WI38 (cell line): Measurements from ENCODE around the gene NANS.
"Not testable (repeated sequence)": the region's sequence is repeated elsewhere in the genome, so short reads cannot be mapped to it uniquely, and the experiment has no call there.

ENCODE experiments used
- H3K4me3 ChIP-seq: 2 replicates; pipeline ENCODE4 v1.5.1; 2011; ENCODE audit warnings: low read depth, mild to moderate bottlenecking, control low read depth, low read length
- TF ChIP-seq, protein P1 (sequence below): IDR thresholded peaks from 2 replicates; pipeline ENCODE4 v1.5.1; 2012; ENCODE audit warnings: low read depth, mild to moderate bottlenecking, control low read depth, low read length

Gene NANS

DNA sequence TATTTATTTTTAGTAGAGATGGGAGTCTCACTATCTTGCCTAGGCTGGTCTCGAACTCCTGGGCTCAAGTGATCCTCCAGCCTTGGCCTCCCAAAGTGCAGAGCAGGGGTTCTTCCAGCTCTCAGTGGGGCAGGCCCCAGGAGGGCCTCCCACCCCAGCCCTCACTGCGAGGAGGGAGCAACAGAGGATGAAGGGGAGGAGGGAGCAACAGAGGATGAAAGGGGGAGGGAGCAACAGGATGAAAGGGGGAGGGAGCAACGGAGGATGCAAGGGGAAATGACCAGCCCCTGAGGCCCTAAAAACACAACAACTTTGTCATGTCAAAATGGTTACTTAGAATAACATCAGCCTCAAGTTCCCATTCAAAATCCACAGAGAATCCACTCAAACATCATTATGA is 52.5 kb downstream of the NANS start:
- no peak overlapping the region for H3K4me3 ChIP-seq
- TF ChIP-seq, protein P1, sequence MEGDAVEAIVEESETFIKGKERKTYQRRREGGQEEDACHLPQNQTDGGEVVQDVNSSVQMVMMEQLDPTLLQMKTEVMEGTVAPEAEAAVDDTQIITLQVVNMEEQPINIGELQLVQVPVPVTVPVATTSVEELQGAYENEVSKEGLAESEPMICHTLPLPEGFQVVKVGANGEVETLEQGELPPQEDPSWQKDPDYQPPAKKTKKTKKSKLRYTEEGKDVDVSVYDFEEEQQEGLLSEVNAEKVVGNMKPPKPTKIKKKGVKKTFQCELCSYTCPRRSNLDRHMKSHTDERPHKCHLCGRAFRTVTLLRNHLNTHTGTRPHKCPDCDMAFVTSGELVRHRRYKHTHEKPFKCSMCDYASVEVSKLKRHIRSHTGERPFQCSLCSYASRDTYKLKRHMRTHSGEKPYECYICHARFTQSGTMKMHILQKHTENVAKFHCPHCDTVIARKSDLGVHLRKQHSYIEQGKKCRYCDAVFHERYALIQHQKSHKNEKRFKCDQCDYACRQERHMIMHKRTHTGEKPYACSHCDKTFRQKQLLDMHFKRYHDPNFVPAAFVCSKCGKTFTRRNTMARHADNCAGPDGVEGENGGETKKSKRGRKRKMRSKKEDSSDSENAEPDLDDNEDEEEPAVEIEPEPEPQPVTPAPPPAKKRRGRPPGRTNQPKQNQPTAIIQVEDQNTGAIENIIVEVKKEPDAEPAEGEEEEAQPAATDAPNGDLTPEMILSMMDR = no peak

DNA sequence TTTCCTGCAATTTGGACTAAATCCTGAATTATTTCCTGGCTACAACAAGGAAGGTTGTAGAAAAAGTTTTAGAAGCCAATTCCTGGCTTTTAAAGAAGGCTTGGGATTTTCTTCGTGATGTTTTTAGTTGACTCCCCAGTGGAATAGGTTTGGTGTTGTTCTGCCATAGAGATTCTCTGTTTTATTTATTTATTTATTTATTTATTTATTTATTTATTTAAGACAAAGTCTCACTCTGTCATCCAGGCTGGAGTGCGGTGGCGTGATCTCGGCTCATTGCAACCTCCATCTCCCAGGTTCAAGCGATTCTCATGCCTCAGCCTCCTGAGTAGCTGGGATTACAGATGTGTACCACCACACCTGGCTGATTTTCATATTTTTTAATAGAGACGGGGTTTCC is 60.6 kb downstream of the NANS start:
- not testable (repeated sequence) for H3K4me3 ChIP-seq

DNA sequence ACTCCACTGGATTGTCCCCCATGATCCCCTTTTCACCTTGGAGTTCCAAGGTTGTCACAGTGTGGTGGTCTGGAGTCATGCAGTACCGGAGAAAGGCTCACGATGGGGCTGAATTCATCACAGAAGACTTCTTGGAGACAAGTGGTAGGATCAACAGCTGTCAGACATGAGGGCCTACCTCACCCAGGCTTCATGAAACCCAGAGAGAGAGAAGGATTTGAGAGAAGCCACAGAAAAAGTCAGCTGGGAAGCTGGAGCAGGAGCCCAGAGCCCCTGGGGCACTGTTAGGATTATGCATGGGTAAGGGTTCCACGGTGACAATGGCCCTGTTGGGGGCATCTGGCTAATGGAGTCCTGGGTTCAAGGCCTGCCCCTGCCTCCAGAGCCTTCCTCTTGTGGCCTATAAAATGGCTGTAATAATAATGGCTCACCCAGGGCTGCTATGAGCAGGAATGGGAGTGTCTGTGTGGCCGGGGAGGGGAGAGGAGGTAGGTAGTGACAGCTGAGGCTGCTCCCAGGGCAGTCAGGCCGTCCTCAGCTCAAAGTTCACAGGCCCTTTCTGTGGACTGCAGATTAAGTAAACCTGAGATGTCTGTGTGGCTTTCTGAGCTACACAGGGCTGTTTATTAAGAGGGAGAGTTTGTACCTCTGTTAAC is 61.6 kb downstream of the NANS start:
- H3K4me3 ChIP-seq = peak overlapping the region; percentile 63
- TF ChIP-seq, protein P1 = no peak

DNA sequence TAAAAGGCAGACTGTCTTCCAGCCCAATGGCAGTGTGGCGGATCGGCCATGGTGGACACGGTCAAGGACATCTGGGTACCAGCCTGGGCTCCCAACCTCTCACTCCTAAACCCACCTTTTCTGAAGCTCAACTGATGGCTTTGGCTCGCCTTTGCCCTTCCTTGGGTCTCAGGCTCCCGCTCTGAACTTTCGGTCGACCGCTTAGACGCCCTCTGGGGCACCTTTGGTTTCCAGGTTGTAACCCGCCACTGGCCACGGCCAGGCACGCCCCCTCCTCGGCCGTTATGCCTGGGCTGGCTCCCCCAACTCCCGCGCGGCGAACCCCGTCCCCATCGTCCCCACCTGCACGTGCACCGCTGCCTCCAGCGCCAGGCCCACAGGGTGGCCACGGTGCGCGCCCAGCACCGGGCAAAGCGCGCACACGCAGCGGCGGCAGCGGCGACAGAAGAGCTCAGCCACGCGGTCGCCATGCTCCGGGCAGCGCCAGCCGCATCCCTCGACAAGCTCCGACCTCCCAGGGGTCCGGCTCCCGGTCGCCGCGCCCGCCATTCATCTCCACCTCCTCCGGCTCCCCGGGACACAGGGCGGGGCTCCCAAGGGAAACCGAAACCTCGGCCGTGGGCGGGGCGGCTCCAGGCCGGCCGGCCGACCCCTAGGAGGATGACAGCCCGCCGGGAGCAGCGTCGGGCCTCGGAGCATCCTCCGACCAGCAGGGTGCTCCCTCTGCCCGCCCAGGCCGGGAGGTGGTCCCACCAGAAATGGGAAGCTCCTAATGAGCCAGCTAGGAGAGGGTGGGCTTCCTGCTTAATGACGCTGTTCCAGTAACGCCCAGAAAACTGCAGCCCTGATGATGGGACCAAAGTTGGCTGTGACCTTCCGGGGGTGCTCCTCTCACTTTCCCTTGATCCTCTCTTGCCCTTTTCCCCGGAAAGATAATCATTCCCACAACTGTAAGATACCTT is 62.4 kb downstream of the NANS start, which contains the start of gene TRIM14:
TRIM14 (minus strand) TSS at position 583 of the 962 bp plus-strand sequence; CDS start at position 549, 34 bp downstream.
- TF ChIP-seq, protein P1 = peak; percentile 23; the same call in 1 of the 2 replicates

DNA sequence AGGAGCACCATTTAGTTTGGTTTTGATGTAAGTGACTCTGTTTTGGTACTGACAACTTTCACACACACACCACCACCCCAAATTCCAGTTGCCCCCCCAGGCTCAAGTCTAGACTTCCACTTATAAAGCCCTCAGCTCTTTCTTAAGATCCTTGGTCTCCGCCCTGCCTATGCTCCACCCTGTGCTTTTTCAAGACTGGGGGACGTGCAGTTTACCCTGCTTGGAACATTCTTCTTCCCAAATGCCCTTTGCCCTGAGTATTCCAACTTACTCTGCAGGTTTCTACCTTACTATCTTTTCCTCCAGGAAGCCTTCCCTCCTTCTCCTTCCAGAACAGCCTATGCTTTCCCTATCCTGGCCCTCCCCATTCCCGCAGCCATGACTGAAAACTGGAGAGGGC is 63.9 kb downstream of the NANS start:
- H3K4me3 ChIP-seq = no peak overlapping the region
- TF ChIP-seq, protein P1 = no peak

More for the DNA sequence above, 62.4 kb downstream of the NANS start, which contains the start of gene TRIM14:
- peak within 1 kb of the TSS; percentile 63 for H3K4me3 ChIP-seq

DNA sequence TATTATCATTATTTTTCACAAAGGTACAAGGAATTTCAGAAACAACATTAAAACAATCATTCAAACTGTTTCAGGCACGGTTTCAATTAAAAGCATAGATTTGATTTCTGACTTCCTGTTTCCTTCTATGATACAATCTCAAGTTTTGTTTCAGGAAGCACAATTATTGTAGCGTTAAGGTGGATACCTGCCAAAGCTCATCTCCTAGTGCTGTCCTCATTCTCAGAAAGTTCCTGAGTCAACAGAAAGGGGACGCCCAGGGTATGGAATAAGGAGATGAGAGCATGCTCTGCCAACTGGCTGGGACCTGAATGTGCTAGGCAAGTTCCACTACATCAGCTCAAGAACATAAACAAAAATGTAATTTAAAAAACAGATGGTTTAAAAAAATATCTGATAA is 64.5 kb downstream of the NANS start:
- TF ChIP-seq, protein P1 = no peak
- no peak overlapping the region for H3K4me3 ChIP-seq

DNA sequence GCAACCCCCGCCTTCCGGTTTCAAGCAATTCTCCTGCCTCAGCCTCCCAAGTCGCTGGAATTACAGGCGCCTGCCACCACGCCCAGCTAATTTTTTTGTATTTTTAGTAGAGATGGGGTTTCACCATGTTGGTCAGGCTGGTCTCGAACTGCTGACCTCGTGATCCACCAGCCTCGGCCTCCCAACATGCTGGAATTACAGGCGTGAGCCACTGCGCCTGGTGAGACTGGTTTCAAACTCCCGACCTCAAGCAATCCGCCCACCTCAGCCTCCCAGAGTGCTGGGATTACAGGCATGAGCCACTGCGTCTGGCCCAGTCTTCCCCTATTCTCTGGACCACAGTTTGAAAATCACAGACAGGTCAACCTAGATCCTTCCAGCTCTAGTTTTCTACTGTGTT is 67.6 kb downstream of the NANS start:
- H3K4me3 ChIP-seq = not testable (repeated sequence)
